HG03521 (cell line): ENCODE results near the gene BTG1.
"Not testable (repeated sequence)": the region's sequence is repeated elsewhere in the genome, so short reads cannot be mapped to it uniquely, and the experiment has no call there.

Experiments used
- ATAC-seq: cut with Tn5 transposase; IDR thresholded peaks from one replicate; pipeline ENCODE4 v1.9.1; 2021; ENCODE audit warnings: mild to moderate bottlenecking, moderate library complexity; ENCODE audit not compliant: unreplicated experiment

BTG1 gene

GRCh38 chr12:92105110-92105509 lies 40.5 kb downstream of the BTG1 start:
- no peak for ATAC-seq

GRCh38 chr12:92102606-92103005 lies 43.0 kb downstream of the BTG1 start:
- ATAC-seq: no peak

GRCh38 chr12:92098594-92099380 lies 46.9 kb downstream of the BTG1 start:
- no peak for ATAC-seq

- ATAC-seq: no peak
These were observed 49.1 kb downstream of the BTG1 start for GRCh38 chr12:92096346-92097136.

DNA sequence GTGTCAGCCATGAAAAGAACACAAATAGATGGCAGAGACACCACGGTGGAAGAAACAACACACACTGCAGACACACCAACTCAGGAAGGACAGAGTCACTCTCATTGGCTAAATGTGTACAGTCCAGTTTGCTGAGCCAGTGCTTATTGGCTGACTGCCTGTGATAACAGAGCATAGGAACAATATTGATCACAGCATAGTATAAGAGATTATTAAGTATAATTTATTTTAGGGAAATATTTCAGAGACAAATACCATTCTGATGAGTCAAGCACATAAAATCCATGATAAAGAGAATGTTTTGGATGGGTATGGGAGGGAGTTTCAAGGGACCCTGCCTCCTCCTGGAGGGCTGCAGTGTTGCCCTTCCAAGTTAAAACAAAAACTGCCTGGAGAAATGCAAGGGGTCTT lies 50.9 kb downstream of the BTG1 start:
- ATAC-seq: no peak

DNA sequence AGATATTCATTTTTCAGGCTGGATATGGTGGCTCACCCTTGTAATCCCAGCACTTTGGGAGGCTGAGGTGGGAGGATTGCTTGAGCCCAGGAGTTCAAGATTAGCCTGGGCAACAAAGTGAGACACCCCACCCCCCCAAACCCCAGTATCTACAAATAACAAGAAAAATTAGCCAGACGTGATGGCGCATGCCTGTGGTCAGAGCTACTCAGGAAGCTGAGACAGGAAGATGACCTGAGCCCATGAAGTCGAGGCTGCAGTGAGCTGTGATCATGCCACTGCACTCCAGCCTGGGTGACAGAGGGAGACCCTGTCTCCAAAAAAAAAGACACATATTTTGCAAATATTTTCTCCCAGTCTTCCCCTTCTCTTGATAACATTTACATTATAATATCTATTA lies 51.3 kb downstream of the BTG1 start:
- not testable (repeated sequence) for ATAC-seq
